GM21381 (cell line): ENCODE measurements around the gene BET1L.
"Not testable (repeated sequence)": the region's sequence is repeated elsewhere in the genome, so short reads cannot be mapped to it uniquely, and the experiment has no call there.

Experiments
- ATAC-seq: cut with Tn5 transposase; IDR thresholded peaks from one replicate; pipeline ENCODE4 v1.9.1; 2021; ENCODE audit warnings: mild to moderate bottlenecking, moderate library complexity; ENCODE audit not compliant: unreplicated experiment

BET1L gene

GRCh38 chr11:230431-230830 lies 23.2 kb upstream of the BET1L start:
- ATAC-seq: no peak

- ATAC-seq: no peak
These were observed 20.7 kb upstream of the BET1L start for GRCh38 chr11:227824-228379.

GRCh38 chr11:225734-226453 lies 18.7 kb upstream of the BET1L start:
- no peak for ATAC-seq

- no peak for ATAC-seq
These were observed 17.2 kb upstream of the BET1L start for GRCh38 chr11:224424-224823.

GRCh38 chr11:223884-224283 lies 16.7 kb upstream of the BET1L start:
- ATAC-seq: no peak

- no peak for ATAC-seq
These were observed 16.0 kb upstream of the BET1L start for GRCh38 chr11:223026-223789.

GRCh38 chr11:221998-222789 lies 15.0 kb upstream of the BET1L start:
- no peak for ATAC-seq

GRCh38 chr11:221539-221938 lies 14.3 kb upstream of the BET1L start:
- ATAC-seq: no peak

- ATAC-seq: not testable (repeated sequence)
These were observed 13.5 kb upstream of the BET1L start for GRCh38 chr11:220641-221215.

GRCh38 chr11:218815-219593 lies 11.8 kb upstream of the BET1L start:
- no peak for ATAC-seq

GRCh38 chr11:217704-218103 lies 10.5 kb upstream of the BET1L start:
- ATAC-seq: no peak

- no peak for ATAC-seq
These were observed 9.1 kb upstream of the BET1L start for GRCh38 chr11:216081-216974.

- no peak for ATAC-seq
These were observed 8.4 kb upstream of the BET1L start for GRCh38 chr11:215581-216037.

- no peak for ATAC-seq
These were observed 6.9 kb upstream of the BET1L start for GRCh38 chr11:214083-214482.

- no peak for ATAC-seq
These were observed 5.9 kb upstream of the BET1L start for GRCh38 chr11:213111-213510.

GRCh38 chr11:212150-213100 lies 5.2 kb upstream of the BET1L start:
- no peak for ATAC-seq

GRCh38 chr11:211741-212140 lies 4.5 kb upstream of the BET1L start:
- no peak for ATAC-seq

- no peak for ATAC-seq
These were observed 4.1 kb upstream of the BET1L start for GRCh38 chr11:211295-211694.
